GM18511 (cell line): ENCODE data around the gene ARIH2.
A peak's percentile ranks its signal among the peaks of the same experiment; 100 is the strongest.

Source experiments
- ATAC-seq: cut with Tn5 transposase; IDR thresholded peaks from one replicate; pipeline ENCODE4 v1.9.1; 2021; ENCODE audit warnings: mild to moderate bottlenecking, moderate library complexity; ENCODE audit not compliant: unreplicated experiment

ARIH2 gene

GRCh38 chr3:49017971-49018706 is 99.5 kb downstream of the ARIH2 start, which contains the start of gene DALRD3:
DALRD3 (minus strand) TSS chr3:49018580; CDS start chr3:49018564, 16 bp downstream.
- no peak for ATAC-seq

GRCh38 chr3:49018707-49019006 is 100.0 kb downstream of the ARIH2 start:
- ATAC-seq = no peak

- ATAC-seq = no peak
Observed at GRCh38 chr3:49019941-49020329, 101.3 kb downstream of the ARIH2 start.

GRCh38 chr3:49020330-49021212 is 101.9 kb downstream of the ARIH2 start:
- peak; percentile 0 for ATAC-seq

- ATAC-seq = peak; percentile 59
Observed at GRCh38 chr3:49021213-49021812, 102.7 kb downstream of the ARIH2 start.

GRCh38 chr3:49021813-49022687 is 103.4 kb downstream of the ARIH2 start, which contains the start of gene NDUFAF3:
NDUFAF3 (plus strand) TSS chr3:49022121; CDS start chr3:49022145, 24 bp downstream.
- peak; percentile 66 for ATAC-seq

GRCh38 chr3:49022688-49023171 is 104.1 kb downstream of the ARIH2 start:
- ATAC-seq = no peak

GRCh38 chr3:49023775-49024174 is 105.1 kb downstream of the ARIH2 start:
- ATAC-seq = no peak

GRCh38 chr3:49024449-49024848 is 105.8 kb downstream of the ARIH2 start:
- ATAC-seq = no peak

- ATAC-seq = no peak
Observed at GRCh38 chr3:49025005-49025792, 106.6 kb downstream of the ARIH2 start.

GRCh38 chr3:49025793-49026520 is 107.3 kb downstream of the ARIH2 start:
- ATAC-seq = no peak

- no peak for ATAC-seq
Observed at GRCh38 chr3:49026536-49026935, 107.9 kb downstream of the ARIH2 start.

GRCh38 chr3:49027634-49028033 is 109.0 kb downstream of the ARIH2 start:
- ATAC-seq = no peak

GRCh38 chr3:49028298-49028672 is 109.6 kb downstream of the ARIH2 start:
- no peak for ATAC-seq

- peak; percentile 91 for ATAC-seq
Observed at GRCh38 chr3:49028673-49029562, 110.3 kb downstream of the ARIH2 start, which contains the start of gene IMPDH2. IMPDH2 (minus strand) TSS chr3:49029398; CDS start chr3:49029350, 48 bp downstream.

- no peak for ATAC-seq
Observed at GRCh38 chr3:49029563-49029884, 110.9 kb downstream of the ARIH2 start.

- no peak for ATAC-seq
Observed at GRCh38 chr3:49030321-49030720, 111.7 kb downstream of the ARIH2 start.

GRCh38 chr3:49032646-49033304 is 114.1 kb downstream of the ARIH2 start:
- ATAC-seq = no peak
